A673 (cell line): Measurements from ENCODE around the gene KDM6B.

Experiments used
- EZH2 ChIP-seq: fragments of 200-600 bp; sonication (generic); IDR thresholded peaks from 2 replicates; pipeline ENCODE4 v1.6.1; 2017; ENCODE audit warnings: borderline replicate concordance, low read depth, mild to moderate bottlenecking, mixed read lengths, antibody characterized with exemption, low read length; ENCODE audit not compliant: poor library complexity, severe bottlenecking
- TF ChIP-seq, protein P1 (sequence below): fragments of 300-800, 200-600 bp; sonication (generic); conservative IDR thresholded peaks from 2 replicates; pipeline ENCODE4 v1.5.1; 2017; ENCODE audit warnings: low read depth, mild to moderate bottlenecking, antibody characterized with exemption, low read length, moderate library complexity, mixed read lengths

DNA sequence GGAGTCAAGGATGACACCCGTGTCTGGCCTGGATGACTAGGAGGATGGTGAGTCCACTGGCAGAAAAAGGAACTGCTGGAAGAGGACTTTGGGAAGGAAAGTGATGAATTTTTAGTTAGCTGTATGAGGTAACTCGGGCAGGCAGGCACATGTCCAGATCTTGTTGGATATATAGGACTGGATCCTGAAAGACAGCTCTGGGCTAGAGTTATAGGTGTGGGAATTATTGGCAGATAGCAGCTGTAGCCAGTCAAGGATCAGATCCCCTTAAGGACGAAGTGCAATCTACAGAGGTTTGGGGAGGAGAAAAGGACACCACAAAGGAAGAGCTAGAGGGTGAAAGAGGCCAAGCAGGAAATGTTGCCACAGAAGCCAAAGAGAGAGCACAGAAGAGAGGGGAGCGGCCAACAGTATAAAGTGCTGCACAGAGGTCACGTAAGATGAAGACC is 33.9 kb downstream of the KDM6B start:
- TF ChIP-seq, protein P1, sequence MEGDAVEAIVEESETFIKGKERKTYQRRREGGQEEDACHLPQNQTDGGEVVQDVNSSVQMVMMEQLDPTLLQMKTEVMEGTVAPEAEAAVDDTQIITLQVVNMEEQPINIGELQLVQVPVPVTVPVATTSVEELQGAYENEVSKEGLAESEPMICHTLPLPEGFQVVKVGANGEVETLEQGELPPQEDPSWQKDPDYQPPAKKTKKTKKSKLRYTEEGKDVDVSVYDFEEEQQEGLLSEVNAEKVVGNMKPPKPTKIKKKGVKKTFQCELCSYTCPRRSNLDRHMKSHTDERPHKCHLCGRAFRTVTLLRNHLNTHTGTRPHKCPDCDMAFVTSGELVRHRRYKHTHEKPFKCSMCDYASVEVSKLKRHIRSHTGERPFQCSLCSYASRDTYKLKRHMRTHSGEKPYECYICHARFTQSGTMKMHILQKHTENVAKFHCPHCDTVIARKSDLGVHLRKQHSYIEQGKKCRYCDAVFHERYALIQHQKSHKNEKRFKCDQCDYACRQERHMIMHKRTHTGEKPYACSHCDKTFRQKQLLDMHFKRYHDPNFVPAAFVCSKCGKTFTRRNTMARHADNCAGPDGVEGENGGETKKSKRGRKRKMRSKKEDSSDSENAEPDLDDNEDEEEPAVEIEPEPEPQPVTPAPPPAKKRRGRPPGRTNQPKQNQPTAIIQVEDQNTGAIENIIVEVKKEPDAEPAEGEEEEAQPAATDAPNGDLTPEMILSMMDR: no peak
- no peak for TF ChIP-seq EZH2
